Body of pancreas (tissue), 4 donors: Measurements from ENCODE around the gene KCNH8.

Source experiments
- POLR2A ChIP-seq, 3 donors: fragments of 450-650 bp; IDR thresholded peaks; one replicate each; pipeline ENCODE4 v1.6.1; 2016; ENCODE audit warnings: antibody characterized with exemption in 3 of 3, mild to moderate bottlenecking in 2 of 3
- TF ChIP-seq, protein P1 (sequence below), 7 experiments: fragments of 450-650 bp in 4 of 7; fragments of 200-600 bp in 3 of 7; sonication (generic) in 3 of 7; IDR thresholded peaks; one replicate each; pipeline ENCODE4 v1.5.1; 2016 to 2019; ENCODE audit warnings: antibody characterized with exemption in 7 of 7

DNA sequence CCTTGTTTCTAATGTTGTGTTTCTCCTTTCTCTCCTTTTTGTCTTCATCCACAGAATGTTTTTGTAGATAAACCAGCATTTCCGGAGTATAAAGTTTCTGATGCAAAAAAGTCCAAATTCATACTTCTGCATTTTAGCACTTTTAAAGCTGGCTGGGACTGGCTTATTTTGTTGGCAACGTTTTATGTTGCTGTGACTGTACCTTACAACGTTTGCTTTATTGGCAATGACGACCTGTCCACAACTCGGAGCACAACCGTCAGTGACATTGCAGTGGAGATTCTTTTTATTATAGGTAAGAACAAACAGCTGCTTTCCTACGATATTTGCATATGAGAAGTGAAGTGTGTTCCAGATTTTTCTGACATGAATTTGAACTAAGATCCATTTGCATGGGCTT is 199.4 kb downstream of the KCNH8 start:
- TF ChIP-seq, protein P1, sequence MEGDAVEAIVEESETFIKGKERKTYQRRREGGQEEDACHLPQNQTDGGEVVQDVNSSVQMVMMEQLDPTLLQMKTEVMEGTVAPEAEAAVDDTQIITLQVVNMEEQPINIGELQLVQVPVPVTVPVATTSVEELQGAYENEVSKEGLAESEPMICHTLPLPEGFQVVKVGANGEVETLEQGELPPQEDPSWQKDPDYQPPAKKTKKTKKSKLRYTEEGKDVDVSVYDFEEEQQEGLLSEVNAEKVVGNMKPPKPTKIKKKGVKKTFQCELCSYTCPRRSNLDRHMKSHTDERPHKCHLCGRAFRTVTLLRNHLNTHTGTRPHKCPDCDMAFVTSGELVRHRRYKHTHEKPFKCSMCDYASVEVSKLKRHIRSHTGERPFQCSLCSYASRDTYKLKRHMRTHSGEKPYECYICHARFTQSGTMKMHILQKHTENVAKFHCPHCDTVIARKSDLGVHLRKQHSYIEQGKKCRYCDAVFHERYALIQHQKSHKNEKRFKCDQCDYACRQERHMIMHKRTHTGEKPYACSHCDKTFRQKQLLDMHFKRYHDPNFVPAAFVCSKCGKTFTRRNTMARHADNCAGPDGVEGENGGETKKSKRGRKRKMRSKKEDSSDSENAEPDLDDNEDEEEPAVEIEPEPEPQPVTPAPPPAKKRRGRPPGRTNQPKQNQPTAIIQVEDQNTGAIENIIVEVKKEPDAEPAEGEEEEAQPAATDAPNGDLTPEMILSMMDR (IDR thresholded peaks at IDR 0.05): no peak
- TF ChIP-seq POLR2A (IDR thresholded peaks at IDR 0.05): no peak
